ENCODE measurements around the gene RPN2.

The RPN2 gene

DNA sequence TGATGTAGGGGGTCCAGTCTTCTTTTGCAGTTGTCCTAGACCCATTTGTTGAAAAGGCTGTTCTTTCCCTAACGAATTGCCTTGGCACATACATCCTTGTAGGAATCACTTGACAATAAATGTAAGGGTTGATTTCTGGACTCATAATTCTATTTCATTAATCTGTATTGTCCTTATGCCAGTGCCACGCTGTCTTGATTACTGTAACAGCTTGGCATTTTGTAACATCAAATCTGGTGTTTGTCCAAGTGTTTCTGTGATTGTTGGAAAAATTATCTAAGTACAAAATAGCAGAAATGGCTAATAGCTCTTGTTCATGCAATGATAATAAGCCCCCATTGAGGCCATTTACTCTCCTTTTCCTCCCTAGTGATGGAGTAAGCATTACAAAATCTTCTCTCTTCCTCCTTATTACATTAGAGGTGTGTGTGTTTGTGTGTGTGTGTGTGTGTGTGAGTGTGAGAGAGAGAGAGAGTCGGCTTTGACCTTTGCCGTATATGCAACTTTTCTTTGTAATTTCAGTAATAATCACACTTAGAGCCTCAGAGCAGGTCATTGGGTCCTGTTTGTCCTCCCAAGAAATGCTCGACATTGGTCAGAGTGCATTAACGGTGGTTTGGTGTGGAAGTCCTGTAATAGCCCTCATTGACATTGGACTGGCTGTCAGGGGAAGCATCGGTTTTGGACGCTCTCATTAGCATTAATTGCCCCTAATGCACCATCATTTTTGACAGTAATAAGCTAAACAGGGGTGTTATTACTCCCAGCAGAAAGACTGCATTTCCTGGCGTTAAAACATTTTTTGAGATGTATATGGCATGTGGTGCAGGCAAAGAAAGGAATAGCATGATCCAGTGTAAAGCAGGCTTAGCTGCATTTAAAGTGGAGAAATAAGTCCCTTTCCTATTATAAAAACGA is 40.9 kb downstream of the RPN2 start:
- no peak for FAIRE-seq

- FAIRE-seq, result no peak
Observed at GRCh38 chr20:37220731-37221130, 41.6 kb downstream of the RPN2 start.

GRCh38 chr20:37222086-37222485 is 43.0 kb downstream of the RPN2 start:
- no peak for FAIRE-seq

GRCh38 chr20:37223053-37223452 is 43.9 kb downstream of the RPN2 start:
- no peak for FAIRE-seq

DNA sequence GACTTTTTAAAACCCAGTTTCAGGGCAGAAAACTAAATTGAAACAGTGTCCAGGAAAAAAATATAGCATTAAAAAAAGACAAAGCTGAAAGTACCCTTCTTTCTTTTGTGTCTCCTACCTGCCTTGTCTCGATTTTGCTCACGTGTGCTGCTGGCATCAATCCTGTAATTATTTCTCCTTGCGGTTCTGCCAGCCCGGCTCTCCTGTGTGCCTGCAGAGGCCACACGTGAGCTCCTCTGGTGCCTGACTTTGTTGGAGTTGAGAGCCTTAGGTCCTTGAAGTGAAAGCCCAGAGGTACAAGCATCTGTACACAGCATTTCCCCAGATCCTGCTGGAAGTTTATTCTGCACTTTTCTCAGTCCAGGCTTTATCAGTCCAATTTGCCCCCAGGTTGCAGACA is 46.0 kb downstream of the RPN2 start:
- FAIRE-seq, result no peak

DNA sequence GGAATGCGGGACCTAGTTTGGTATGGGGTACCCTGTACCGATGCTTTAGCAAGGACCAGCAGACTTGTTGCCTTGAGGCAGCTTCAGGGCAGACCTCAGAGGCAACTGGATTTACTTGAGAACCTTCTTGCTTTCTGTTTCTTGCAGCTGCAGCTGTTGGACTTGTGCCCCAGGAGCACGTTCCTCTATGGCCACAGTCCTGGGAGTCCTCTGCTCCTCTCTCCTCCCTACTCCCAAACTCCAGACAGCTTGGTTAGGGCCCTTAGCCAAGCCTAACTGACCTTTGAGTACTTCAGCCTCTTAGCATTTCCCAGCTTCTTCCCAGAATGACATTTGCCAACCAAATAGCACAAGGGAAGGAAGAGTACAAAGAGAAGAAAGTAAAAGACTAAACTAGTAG is 47.8 kb downstream of the RPN2 start:
- FAIRE-seq, result no peak

DNA sequence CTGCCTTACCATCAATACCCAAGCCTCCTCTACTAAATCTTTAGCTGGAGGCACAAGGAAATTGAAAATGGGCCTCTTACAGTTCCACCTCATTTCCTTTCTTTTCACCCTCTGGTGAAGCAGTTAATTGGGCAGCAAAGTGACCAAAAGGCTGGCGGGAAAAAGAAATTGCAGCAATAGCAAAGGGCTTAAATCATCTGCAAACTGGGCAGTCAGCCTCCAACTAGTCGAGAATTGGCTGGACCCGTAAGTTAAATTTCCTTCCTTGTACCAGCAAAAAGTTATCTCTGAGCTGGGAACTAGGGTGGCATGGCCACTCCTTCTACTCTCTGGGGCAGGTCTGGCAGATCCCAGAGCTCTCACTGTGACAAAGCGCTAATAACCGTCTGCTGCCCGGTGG is 49.0 kb downstream of the RPN2 start:
- FAIRE-seq, result no peak

DNA sequence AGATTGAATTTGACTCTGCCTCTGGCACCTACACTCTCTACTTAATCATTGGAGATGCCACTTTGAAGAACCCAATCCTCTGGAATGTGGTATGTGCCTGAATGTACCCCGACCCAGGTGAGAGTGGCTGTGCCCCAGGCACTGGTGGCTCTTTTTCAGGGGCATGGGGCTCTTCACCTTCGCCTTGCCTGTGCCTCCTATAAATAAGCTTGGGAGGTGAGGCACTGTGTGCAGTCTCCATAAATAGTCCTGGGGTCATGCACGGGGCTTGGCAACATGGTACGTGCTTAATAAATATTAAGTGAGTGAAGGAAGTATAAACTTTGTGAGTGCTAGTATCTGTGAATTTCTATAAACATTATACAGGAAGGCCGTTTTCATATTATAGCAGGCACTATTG is 49.5 kb downstream of the RPN2 start:
- no peak for FAIRE-seq

GRCh38 chr20:37229357-37229756 is 50.2 kb downstream of the RPN2 start:
- no peak for FAIRE-seq

GRCh38 chr20:37230200-37230599 is 51.1 kb downstream of the RPN2 start:
- no peak for FAIRE-seq

DNA sequence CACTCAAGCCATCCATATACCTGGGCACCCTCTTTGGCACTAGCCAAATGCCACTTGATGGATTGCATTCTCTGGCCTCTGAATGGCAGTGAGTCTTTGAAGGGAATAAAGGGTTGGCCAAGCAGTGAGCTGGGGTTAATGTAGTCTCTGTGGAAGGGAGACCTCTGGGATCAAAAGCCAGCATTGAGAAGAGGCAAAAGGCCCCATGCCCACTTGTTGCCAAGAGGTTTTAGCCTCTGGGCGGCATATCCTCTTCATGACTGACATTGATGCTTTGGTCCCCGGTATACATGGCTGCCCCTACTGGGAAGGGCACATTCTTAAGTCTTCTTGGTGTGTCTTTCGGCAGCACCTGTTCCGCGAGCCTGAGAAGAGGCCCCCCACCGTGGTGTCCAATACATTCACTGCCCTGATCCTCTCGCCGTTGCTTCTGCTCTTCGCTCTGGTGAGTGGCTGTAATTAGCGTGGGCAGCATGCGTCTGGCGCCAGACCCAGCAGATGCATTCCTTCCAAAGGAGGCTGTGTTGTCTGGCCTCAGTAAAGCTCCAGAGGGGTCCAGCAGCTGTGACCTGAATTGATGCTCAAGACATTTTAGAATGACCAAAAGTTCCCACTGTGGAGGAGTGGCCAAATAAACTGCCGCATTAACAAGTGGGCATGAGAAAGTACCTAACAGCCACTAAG is 53.0 kb downstream of the RPN2 start:
- no peak for FAIRE-seq

GRCh38 chr20:37233548-37234253 is 54.6 kb downstream of the RPN2 start:
- FAIRE-seq, result no peak

- no peak for FAIRE-seq
Observed at GRCh38 chr20:37234254-37234581, 55.1 kb downstream of the RPN2 start.

- FAIRE-seq, result no peak
Observed at GRCh38 chr20:37235065-37235464, 55.9 kb downstream of the RPN2 start.

- no peak for FAIRE-seq
Observed at GRCh38 chr20:37236462-37236861, 57.3 kb downstream of the RPN2 start.

- FAIRE-seq, result no peak
Observed at GRCh38 chr20:37237656-37238055, 58.5 kb downstream of the RPN2 start.

DNA sequence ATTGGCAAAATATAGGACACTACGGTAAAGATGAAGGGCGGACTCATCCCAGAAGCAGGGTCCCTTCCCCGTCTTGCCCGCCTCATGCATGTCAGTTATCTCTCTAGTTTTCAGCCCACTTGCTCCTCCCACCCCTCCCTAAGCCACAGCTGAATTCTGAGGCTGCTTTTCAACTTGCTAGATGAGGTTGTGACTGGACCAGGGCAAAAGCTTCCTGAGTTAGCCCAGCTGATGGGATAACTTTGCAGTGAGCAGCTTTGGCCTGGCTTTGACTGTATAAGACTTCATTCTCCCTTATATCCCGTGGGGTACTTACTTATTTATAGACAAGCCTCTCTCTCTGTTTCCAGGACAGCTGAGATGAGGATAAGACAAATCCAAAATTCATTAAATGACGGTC is 59.3 kb downstream of the RPN2 start:
- FAIRE-seq, result no peak

DNA sequence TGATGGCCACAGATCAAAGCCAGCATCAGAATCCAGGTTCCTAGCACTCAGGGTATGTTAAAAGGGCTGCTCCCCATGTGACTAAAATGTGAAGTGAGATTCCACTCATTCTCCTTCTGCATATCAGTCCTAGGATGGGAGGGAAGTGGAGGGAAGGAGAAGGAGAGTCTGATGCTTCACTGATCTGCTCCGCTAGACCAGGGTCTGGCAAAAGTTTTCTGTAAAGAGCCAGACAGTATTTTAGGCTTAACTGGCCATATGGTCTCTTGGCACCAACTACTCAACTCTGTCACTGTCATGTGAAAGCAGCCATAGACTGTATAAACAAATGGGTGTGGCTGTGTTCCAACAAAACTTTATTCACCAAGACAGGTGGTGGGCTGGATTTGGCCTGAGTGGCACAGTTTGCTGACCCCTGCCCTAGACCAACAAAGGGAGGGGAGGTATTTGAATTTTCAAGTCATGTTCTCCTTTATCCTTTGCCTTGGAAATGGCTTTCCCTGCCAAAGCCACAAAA is 59.9 kb downstream of the RPN2 start:
- FAIRE-seq, result no peak

DNA sequence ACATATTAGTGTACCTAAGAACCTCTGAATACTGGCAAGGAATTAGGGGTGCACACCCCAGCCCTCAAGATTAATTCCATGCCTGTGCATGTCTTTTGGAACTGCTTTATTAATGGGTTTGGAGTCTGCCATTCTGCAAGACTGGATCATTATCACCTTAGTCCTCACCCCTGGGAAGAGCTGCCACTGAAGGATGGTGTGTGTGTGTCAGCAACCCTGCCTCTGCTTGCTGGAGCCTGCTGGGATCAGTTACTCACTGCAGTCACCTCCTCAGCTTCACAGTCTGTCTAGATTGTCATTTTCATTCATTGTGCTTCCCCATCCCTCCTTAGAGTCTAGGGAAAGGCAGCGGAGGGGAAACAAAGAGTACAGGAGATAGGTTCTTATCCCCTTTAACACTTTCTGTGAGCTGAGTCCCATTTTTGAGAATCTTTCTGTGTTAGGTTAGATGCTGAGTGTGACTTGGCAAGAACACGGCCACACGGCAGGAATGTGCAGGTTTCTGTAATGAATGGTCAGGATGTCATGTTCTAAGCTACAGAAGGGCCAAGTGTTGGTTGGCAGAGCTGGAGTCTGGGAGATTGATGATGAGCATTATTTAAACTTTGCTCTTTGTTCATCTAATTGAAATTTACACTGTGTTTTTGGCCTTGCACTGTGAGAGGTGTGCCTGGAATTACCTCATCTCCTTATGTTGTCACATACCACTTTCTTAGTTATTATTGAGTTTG is 61.4 kb downstream of the RPN2 start:
- FAIRE-seq, result no peak

- FAIRE-seq, result no peak
Observed at GRCh38 chr20:37242503-37242902, 63.4 kb downstream of the RPN2 start.

DNA sequence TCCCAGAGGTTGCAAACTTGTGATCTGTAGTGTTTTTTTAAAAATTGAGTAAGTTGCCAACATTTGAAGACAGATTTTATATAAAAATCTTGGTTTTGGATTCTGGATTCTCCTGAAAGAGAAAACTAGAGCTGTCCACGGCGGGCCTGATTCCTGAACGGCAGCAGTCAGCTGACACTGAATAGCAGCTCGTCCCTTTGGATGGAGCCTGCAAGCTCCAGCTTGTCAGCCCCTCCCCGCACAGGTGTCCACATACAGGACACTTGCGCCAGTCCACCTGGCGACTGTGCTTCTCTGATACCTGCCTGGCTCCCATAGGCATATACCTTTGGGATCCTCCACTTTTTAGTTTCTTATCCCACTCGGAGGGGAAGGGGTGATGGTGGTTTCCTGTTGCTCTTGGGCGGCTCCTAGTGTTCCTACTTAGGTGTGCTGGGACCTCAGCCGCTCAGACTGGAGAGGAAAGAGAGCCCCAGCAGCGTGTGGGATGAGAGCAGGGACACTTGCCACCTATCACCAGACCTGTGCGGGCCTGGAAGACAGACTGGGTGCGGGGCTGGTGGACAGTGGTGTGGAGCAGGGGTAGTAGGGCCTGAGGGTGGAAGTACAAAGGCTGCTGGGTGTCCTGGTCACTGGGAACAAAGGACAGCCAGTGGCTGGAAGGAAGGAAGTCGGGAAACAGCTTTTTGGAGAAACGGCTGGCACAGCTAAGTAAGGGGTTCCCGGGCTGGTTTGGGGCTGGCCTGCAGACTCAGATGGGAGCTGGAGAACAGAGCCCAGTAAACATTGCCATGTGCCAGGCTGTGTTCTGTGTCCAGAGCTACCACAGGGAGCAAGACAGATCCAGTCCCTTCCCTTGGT is 64.2 kb downstream of the RPN2 start:
- no peak for FAIRE-seq
